ENCODE results near the gene TTC16. TPM values are rescaled to one million over a fixed set of nuclear protein-coding genes. Genes with fewer than 3 reads are reported as not detected.
A peak's percentile ranks its signal among the peaks of the same experiment; 100 is the strongest.

TTC16 gene
- total and polyA plus RNA-seq, 3 donors from 2014 or later: 25.0 to 46.2 (median 32.7) TPM

- TF ChIP-seq POLR2A (IDR thresholded peaks at IDR 0.05) (no peak), CTCF (IDR thresholded peaks at IDR 0.05) (no peak)
- 62 to 67% methylated on average over 3 to 9 of the region's 9 CpGs for WGBS, 2 donors
- peak; percentile 49 for DNase-seq
- no peaks in the 10 kb centered on the region for H3K27me3 ChIP-seq
- no peak overlapping the region for H3K4me3 ChIP-seq
- no peaks in the 10 kb centered on the region for H3K36me3 ChIP-seq (ENCODE audit: low read depth, missing control alignments)
- H3K4me1 ChIP-seq: peaks cover 35% of the 10 kb centered on the region
- no peaks in the 10 kb centered on the region for H3K9me3 ChIP-seq
- H3K27ac ChIP-seq: peak overlapping the region in 1 of 2 donors; percentile 7
- intact Hi-C loops (cut with DNase I; ENCODE audit: low total_unique reads): loop anchor here (5.0 to 10.0 kb wide), 2 partner anchors 139 to 144 kb away; partner anchors contain the start of gene AK1
These were observed 15.0 kb downstream of the TTC16 start for GRCh38 chr9:127730799-127731410.

- WGBS, 2 donors: 48 to 54% methylated on average over 4 to 16 of the region's 16 CpGs
- Histone ChIP-seq H3K27me3 (no peaks in the 10 kb centered on the region), H3K27ac (no peak overlapping the region), H3K9me3 (no peaks in the 10 kb centered on the region), H3K4me1 (peaks cover 35% of the 10 kb centered on the region), H3K4me3 (no peak overlapping the region), H3K36me3 (ENCODE audit: low read depth, missing control alignments) (no peaks in the 10 kb centered on the region)
- no peak for TF ChIP-seq CTCF (IDR thresholded peaks at IDR 0.05)
- TF ChIP-seq POLR2A (IDR thresholded peaks at IDR 0.05): no peak
- peak; percentile 59 for DNase-seq
- intact Hi-C loops (cut with DNase I; ENCODE audit: low total_unique reads): loop anchor here (5.0 to 10.0 kb wide), 2 partner anchors 140 to 143 kb away; partner anchors contain the start of gene AK1
These were observed 16.1 kb downstream of the TTC16 start for GRCh38 chr9:127731938-127732337.

GRCh38 chr9:127732444-127732843 is 16.6 kb downstream of the TTC16 start:
- DNase-seq: no peak
- Histone ChIP-seq H3K27me3 (no peaks in the 10 kb centered on the region), H3K4me1 (peaks cover 35% of the 10 kb centered on the region), H3K9me3 (no peaks in the 10 kb centered on the region), H3K27ac (no peak overlapping the region), H3K4me3 (no peak overlapping the region), H3K36me3 (ENCODE audit: low read depth, missing control alignments) (no peaks in the 10 kb centered on the region)
- 93 to 94% methylated on average over 12 to 21 of the region's 21 CpGs for WGBS, 2 donors
- TF ChIP-seq CTCF (IDR thresholded peaks at IDR 0.05) (no peak), POLR2A (IDR thresholded peaks at IDR 0.05) (no peak)
- intact Hi-C loops (cut with DNase I; ENCODE audit: low total_unique reads): loop anchor here (5.0 to 10.0 kb wide), 2 partner anchors 140 to 142 kb away; partner anchors contain the start of gene AK1

- intact Hi-C loops (cut with DNase I; ENCODE audit: low total_unique reads): loop anchor here (5.0 to 10.0 kb wide), 2 partner anchors 141 kb away; partner anchors contain the start of gene AK1
- H3K27me3 ChIP-seq: no peaks in the 10 kb centered on the region
- peak overlapping the region in 1 of 2 donors; percentile 72 for H3K27ac ChIP-seq
- no peaks in the 10 kb centered on the region for H3K9me3 ChIP-seq
- peaks cover 35% of the 10 kb centered on the region for H3K4me1 ChIP-seq
- peak overlapping the region in 1 of 2 donors; percentile 77 for H3K4me3 ChIP-seq
- WGBS, 2 donors: 48 to 60% methylated on average over 2 of the region's 2 CpGs
- no peak for DNase-seq
- TF ChIP-seq CTCF (IDR thresholded peaks at IDR 0.05) (no peak), POLR2A (IDR thresholded peaks at IDR 0.05) (no peak)
- no peaks in the 10 kb centered on the region for H3K36me3 ChIP-seq (ENCODE audit: low read depth, missing control alignments)
These were observed 17.7 kb downstream of the TTC16 start for GRCh38 chr9:127733614-127734013.
